ENCODE data around the gene CKB.

CKB gene

GRCh38 chr14:103522649-103523574 is at the start of gene CKB:
TSS of gene CKB (minus strand) at chr14:103522830. CDS start at chr14:103522493, 337 bp downstream.
- Histone ChIP-seq H3K4me2 (ENCODE audit: low read depth, low read length, poor library complexity, severe bottlenecking) (peak within 1 kb of the TSS; percentile 61), H4K20me1 (ENCODE audit: low read depth, low read length) (no peaks in the 10 kb centered on the region), H3K27ac (ENCODE audit: low read depth, low read length) (no peak within 1 kb of the TSS), H3F3A (ENCODE audit: insufficient read depth) (0 out of 2 replicates have a peak, but pooled peaks cover 8% of the 10 kb centered on the region), H3K9me2 (replicated peaks; ENCODE audit: insufficient read depth, low read length) (no peaks in the 10 kb centered on the region), H3K4me3 (ENCODE audit: insufficient read depth, low read length, poor library complexity, severe bottlenecking) (peak within 1 kb of the TSS; percentile 55), H3K9me3 (ENCODE audit: insufficient read depth, low read length) (no peaks in the 10 kb centered on the region), H3K79me2 (ENCODE audit: insufficient read depth, low read length) (no peaks in the 10 kb centered on the region), H3K9ac (ENCODE audit: low read length) (no peak within 1 kb of the TSS), H3K36me3 (ENCODE audit: low read length) (no peaks in the 10 kb centered on the region), H2AFZ (ENCODE audit: low read depth, low read length, severe bottlenecking) (no peak within 1 kb of the TSS), H3K27me3 (ENCODE audit: low read length) (no peaks in the 10 kb centered on the region)
- TF ChIP-seq EZH2phosphoT487 (conservative IDR thresholded peaks at IDR 0.05; ENCODE audit: low read length): no peak
- TF ChIP-seq CTCF (IDR thresholded peaks at IDR 0.05; ENCODE audit: insufficient read depth, low read length, poor library complexity, severe bottlenecking): no peak

DNA sequence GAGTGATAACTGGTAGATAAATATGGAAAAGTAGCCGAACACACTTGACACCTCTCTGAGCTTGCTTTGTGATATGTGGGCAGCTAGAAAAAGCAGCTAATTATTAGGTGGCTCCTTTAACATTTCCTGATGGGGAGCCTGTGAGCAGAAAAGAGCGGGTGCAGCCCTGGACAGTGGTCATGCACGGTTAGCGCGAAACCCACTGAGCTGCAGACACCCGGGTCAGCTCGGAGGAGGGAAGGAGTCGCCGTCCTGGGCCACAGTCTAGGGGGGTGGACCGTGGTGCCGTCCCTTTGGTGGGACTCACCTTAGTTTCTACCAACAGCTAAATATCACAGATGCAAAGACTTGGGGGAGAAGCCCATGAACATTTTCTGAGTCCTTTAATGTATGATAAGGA is 46.8 kb upstream of the CKB start:
- no peak overlapping the region for H3K4me3 ChIP-seq (ENCODE audit: insufficient read depth, low read length, poor library complexity, severe bottlenecking)
- H3K27ac ChIP-seq (ENCODE audit: low read depth, low read length): no peak overlapping the region
- peaks cover 49% of the 10 kb centered on the region for H3K79me2 ChIP-seq (ENCODE audit: insufficient read depth, low read length)
- H3F3A ChIP-seq (ENCODE audit: insufficient read depth): 0 out of 2 replicates have a peak, but pooled peaks cover 5% of the 10 kb centered on the region
- TF ChIP-seq EZH2phosphoT487 (conservative IDR thresholded peaks at IDR 0.05; ENCODE audit: low read length) (no peak), CTCF (IDR thresholded peaks at IDR 0.05; ENCODE audit: insufficient read depth, low read length, poor library complexity, severe bottlenecking) (no peak)
- H2AFZ ChIP-seq (ENCODE audit: low read depth, low read length, severe bottlenecking): no peak overlapping the region
- no peaks in the 10 kb centered on the region; the same call in 1 of the 2 replicates for H3K36me3 ChIP-seq (ENCODE audit: low read length)
- H3K27me3 ChIP-seq (ENCODE audit: low read length): no peaks in the 10 kb centered on the region
- H3K4me2 ChIP-seq (ENCODE audit: low read depth, low read length, poor library complexity, severe bottlenecking): no peak overlapping the region
- H3K9ac ChIP-seq (ENCODE audit: low read length): no peak overlapping the region
- H4K20me1 ChIP-seq (ENCODE audit: low read depth, low read length): no peaks in the 10 kb centered on the region
- H3K9me2 ChIP-seq (replicated peaks; ENCODE audit: insufficient read depth, low read length): no peaks in the 10 kb centered on the region
- H3K9me3 ChIP-seq (ENCODE audit: insufficient read depth, low read length): no peaks in the 10 kb centered on the region

DNA sequence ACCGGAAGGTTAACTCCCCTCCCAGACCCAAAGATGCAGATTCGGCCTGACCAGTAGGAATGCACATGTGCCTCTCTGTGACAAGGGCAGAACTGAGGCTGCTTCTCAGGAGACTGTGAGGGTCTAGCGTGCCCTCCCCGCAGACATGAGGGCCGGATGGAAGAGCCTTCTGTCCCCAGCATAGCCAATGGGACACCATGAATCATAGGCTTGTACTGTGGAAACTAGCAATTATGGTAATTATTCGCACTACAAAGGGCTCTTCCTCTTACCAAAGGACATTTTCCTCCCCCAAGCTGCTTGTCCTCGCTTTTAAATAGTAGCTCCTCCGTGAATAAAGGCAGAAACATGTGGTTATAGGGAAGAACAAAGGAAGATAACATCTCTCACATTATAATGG is 46.3 kb upstream of the CKB start:
- H3K27ac ChIP-seq (ENCODE audit: low read depth, low read length): no peak overlapping the region
- TF ChIP-seq CTCF (IDR thresholded peaks at IDR 0.05; ENCODE audit: insufficient read depth, low read length, poor library complexity, severe bottlenecking): no peak
- no peak for TF ChIP-seq EZH2phosphoT487 (conservative IDR thresholded peaks at IDR 0.05; ENCODE audit: low read length)
- H3K79me2 ChIP-seq (ENCODE audit: insufficient read depth, low read length): peaks cover 54% of the 10 kb centered on the region
- no peak overlapping the region for H2AFZ ChIP-seq (ENCODE audit: low read depth, low read length, severe bottlenecking)
- H3K4me2 ChIP-seq (ENCODE audit: low read depth, low read length, poor library complexity, severe bottlenecking): no peak overlapping the region
- H3K9me3 ChIP-seq (ENCODE audit: insufficient read depth, low read length): no peaks in the 10 kb centered on the region
- H3K9ac ChIP-seq (ENCODE audit: low read length): no peak overlapping the region
- no peaks in the 10 kb centered on the region for H4K20me1 ChIP-seq (ENCODE audit: low read depth, low read length)
- H3K4me3 ChIP-seq (ENCODE audit: insufficient read depth, low read length, poor library complexity, severe bottlenecking): no peak overlapping the region
- H3F3A ChIP-seq (ENCODE audit: insufficient read depth): 0 out of 2 replicates have a peak, but pooled peaks cover 5% of the 10 kb centered on the region
- H3K9me2 ChIP-seq (replicated peaks; ENCODE audit: insufficient read depth, low read length): no peaks in the 10 kb centered on the region
- no peaks in the 10 kb centered on the region for H3K27me3 ChIP-seq (ENCODE audit: low read length)
- H3K36me3 ChIP-seq (ENCODE audit: low read length): no peaks in the 10 kb centered on the region; the same call in 1 of the 2 replicates

Measured in SU-DHL-6 (cell line).